HuH-7.5 (cell line): Measurements from ENCODE around the gene DDX28.
"Not testable (repeated sequence)": the region's sequence is repeated elsewhere in the genome, so short reads cannot be mapped to it uniquely, and the experiment has no call there.

Source experiments
- DNase-seq: peaks from one replicate; pipeline ENCODE4 v3.0.0; 2011; ENCODE audit warnings: low spot score

The DDX28 gene

DNA sequence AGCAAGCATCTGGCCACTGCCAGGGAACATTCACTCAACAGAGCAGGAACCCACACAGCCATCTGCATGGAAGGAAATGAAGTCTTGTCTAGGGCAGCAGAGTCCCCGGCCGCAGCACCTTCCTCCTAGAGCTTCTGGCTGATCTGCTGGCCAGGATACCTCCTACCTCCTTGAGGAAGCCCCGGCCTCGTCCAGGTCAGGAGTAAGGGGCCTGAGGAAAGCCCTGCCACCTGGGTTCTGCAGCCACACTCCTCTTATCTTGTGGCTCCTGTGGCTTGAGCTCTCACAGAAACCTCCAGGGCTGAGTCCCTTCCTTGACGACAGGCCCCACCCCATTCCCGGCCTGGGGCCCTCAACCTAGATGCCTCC, 29.0 kb downstream of the DDX28 start:
- not testable (repeated sequence) for DNase-seq

DNA sequence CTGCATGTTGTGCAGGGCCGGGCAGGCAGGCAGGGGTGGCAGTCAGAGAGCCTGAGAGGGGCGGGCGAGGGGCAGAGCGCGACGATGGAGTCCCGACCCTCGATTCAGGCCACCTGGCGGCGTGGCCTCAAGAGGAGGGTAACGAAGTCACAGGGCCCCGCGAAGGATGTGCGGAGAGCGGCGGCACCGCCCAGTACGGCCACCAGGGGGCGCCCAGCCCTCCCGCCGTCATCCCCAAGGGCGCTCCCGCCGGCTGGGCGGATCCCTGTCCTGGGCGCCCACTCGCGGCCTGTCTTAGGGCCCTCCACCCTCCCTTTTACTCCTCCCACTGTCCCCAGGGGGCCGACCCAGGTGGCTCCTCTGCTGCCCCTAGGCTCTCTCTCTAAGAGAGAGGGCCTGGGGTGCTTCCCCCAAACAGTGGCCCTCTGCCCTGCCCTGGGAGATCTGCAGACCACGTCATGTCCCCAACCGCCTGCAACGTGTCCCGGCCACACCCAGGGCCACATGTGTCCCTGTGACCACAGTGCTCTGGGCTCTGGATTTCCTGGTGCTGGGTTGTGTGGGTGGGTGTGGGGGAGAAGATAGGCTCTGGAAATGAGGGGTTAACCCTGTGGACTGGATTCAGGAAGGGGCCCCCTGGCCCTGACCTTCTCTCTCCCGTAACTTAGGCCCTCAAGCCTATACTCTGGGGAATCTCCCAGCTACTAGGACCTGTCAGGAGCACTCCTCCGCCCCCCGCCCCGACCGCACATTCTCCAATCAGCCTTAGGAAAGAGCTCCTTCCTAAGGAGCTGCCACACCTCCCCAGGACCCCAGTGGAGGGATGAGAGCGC, 29.6 kb downstream of the DDX28 start:
- peak; percentile 90 for DNase-seq

DNA sequence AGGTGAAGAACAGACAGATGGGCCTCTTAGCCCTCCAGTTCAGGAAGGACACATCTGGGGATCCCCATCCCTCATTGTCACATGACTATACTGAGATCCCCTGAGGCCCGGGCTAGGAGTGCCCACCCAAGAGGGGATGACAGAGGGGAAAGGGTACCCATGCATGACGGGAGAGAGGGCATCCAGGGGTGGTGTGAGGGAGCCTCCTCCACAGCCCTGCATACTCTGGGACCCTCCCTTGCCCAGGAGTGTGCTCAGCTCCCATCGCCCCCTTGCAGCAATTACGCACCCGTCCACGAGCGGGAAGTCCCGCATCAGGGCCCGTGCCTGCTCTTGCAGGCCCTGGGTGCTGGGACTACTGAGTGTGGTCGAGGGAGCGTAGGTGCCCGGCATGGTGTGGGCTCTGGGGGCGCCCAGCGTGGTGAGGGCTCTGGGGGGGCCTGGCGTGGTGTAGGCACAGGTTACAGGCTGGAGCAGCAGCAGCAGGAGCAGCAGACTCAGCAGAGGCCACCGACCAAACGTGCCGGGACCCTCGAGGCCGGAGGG, 30.3 kb downstream of the DDX28 start:
- no peak for DNase-seq

DNA sequence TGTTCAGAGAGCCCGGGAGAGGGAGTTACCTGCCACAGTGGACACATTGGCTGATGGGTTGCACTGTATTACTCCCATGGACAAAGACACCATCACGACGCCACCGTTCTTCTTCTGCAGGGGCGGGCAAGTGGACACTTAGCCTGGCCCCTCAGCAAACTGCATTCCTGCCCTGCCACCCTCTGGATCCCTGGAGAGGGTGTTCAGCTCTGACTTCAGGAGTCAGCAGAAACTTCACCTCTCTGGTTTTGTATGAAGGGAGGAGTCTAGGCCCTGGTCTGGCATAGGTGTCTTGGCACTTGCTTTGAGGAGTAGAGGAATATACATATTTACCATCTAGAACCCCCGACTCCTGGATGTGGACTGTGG, 33.0 kb downstream of the DDX28 start:
- no peak for DNase-seq

DNA sequence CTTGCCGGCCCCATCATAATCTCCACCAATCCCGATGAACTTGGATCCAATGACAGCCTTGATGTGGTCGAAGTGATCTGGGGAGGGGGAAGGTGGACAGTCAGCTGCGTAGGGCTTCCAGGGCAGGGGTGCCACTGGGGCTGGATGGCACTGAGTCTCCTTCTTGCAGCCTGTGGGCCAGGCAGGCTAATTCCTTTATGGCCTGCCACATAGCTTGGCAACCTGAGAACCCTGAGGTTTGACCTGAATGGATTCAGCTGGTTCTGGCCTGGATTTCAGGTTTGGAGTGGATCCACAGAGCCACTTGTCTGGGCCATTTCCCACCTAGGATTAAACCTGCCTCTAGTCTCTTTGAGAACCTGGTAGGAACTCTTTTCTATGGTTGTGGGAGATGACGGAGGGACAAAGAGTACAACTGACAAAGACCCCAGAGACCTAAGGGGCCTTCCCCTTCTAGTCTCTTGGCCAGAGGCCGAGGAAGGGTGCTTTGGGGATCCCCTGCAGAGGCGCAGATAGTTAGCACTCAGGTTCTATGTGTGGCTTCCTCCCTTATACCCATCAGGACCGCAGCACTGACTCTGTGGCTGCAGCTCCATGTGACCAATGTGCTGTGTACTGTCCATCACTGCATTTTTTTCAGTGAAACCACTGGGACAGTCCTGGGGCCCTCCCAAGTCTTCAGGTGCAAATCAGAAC, 33.6 kb downstream of the DDX28 start:
- no peak for DNase-seq

DNA sequence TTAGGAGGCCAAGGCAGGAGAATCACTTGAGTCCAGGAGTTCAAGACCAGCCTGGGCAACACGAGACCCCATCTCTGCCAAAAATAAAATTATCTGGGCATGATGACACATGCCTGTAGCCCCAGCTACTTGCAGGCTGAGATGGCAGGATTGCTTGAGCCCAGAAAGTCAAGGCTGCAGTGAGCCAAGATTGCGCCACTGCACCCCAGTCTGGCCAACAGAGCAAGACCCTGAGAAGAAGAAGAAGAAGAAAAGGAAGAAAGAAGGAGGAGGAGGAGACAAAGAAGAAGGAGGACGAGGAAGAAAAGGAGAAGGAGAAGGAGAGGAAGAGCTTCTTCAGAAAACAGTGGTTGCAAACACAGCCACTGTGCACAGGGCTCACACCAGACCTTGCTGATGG, 34.4 kb downstream of the DDX28 start:
- no peak for DNase-seq

DNA sequence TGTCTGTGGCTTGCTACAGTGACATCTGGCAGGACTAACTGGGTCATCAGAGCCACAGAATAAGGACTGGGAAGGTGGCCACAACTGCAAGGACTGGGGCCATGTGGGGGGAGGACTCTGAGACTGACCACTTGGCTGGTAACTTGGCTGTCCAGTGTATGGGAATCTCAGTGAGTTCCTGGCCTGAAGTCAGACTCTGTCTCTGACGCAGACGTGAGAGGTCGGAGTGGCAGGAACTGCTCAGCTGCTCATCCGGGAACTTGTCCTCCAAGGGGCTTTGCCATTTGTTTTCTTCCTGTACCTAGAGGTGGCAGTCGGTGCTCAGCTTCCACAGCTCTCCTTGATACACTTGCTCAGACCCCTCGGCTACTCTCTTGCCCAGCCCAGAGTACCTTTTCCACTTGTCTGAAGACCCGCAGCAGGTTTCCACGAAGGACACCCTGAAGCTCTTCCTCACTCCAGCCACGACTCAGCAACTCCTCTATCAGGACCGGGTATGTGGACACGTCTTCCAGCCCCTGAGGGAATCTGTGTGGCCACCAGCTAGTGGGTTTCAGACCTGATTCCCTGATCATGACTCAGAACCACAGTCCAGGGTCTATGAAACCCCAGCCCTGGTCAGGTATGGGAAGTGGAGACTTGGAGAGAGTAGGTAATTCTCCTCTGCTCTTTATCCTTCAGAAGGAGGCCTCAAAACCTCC, 35.4 kb downstream of the DDX28 start:
- no peak for DNase-seq

DNA sequence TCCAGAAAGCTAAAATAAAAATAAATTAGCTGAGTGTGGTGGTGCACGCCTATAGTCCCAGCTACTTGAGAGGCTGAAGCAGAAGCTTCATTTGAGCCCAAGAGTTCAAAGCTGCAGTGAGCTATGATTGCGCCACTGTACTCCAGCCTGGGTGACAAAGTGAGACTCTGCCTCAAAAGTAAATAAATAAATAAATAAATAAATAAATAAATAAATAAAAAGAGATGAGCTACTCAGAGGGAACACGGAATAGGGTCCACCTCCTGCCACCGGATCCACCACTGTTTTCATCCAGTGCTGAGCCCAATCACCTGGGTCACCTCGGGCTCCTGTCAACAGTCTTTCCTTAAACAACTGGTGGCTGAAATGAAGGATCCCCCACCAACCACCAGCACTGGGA, 36.1 kb downstream of the DDX28 start:
- DNase-seq, result no peak

DNA sequence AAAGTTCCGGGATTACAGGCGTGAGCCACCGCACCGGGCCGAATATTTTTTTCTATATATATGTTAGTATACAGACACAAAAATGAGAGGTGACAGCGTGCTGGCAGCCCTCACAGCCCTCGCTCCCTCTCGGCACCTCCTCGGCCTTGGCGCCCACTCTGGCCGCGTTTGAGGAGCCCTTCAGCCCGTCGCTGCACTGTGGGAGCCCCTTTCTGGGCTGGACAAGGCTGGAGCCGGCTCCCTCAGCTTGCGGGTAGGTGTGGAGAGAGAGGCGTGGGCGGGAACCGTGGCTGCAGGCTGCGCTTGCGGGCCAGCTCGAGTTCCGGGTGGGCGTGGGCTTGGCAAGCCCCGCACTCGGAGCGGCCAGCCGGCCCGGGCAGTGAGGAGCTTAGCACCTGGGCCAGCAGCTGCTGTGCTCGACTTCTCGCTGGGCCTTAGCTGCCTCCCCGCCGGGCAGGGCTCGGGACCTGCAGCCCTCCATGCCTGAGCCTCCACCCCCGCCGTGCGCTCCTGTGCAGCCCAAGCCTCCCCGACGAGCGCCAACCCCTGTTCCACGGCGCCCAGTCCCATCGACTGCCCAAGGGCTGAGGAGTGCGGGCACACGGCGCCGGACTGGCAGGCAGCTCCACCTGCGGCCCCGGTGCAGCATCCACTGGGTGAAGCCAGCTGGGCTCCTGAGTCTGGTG, 40.9 kb downstream of the DDX28 start:
- no peak for DNase-seq

DNA sequence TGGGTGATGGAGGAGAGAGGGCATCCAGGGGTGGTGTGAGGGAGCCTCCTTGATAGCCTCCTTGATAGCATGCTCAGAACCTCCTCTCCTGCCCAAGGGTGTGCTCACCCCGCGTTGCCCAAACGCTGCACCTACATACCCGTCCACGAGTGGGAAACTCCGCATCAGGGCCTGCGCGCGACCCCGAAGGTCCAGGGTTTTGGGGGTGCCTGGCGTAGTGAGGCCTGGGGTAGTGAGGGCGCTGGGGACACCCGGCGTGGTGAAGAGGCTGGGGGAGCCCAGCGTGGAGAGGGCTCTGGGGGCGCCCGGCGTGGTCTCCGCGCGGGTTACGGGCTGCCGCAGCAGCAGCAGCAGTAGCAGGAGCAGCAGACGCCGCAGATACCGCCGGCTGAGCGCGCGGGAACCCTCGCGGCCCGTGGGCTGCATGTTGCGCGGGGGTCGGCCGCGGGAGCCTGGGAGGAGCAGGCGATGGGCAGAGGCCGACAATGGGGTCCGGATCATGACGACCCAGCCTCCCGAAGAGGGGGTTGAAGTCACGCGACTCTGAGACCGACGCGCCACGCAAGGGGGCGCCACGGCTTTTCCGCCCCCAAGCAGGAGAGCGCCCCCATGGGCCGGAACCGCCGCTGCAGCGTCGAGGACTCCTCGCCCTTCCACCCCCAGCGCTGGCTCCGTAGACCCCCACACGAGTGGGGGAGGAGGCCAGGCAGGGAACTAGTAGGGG, 42.9 kb downstream of the DDX28 start, which contains the start of gene DPEP3:
Gene DPEP3, minus strand, starts transcription at position 545 of the 724 bp plus-strand sequence. Its CDS starts 119 bp downstream, at position 426.
- DNase-seq, result no peak

DNA sequence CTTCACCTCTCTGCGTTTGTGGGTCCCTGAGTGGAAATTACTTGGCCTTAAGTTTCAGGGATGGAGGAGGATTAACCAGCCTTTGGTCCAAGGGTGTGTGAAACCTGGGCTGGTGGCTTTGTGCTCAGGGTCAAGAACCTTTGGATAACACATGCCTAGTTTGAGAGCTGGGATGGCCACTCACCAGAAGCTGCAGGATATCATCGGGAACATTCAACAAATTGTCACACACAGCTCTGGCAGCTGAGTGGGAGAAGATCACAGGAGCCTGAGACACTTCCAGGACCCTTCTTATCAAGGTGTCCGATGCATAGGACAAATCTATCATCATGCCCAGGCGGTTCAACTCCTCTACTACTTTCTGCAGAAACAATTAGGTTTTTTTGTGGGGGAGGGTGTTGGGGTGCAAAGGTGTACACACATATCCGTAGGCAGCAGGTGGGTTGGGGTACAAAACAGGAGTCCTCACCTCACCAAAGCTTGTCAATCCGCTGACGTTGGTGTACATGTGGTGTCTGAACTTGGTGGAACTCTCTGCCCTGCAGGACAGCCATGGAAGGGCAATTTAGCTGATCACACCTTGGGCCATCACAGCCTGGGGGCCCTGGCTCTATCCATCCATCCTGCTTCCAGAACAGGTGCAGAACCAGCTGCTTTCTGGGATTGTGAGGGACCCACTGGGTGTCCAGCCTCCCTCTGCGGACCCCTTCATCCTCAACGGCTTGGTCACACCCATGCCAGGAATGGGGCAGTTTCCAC, 45.4 kb downstream of the DDX28 start:
- DNase-seq, result no peak

DNA sequence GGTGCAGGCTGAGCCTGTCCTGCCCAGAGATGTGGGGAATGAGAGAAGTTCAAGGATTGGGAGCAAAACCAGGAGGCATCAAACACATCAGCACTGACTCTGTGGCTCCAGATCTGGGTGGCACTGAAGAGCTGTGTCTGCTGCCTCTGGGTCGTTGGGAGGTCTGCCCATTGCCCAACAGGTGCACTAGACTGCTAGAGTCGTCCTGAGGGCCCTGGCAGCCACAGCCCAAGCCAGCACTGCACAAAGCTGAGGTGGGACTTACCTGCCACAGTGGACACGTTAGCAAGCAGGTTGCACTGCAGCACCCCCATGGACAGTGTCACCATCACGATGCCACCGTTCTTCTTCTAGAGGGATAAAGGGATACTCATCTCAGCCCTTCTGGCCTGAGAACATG, 46.0 kb downstream of the DDX28 start:
- DNase-seq, result no peak

DNA sequence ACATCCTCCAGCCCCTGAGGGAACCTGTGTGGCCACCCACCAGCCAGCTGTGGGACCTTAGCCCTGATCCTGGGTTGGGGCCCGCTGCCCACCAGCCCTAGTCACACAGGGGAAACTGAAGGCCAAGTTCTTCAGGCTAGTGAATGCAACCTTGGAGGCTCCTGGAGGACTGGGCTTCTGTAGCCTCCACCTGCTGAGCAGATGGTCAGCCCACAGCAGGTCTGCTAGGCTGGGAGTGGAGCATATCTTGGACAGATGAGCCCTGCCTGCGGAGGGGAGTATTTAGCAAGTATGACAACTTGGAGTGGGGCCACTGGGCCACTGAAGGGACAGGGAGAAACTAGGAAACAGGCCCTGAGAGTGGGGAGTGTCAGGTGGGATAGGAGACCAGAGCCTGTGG, 46.8 kb downstream of the DDX28 start:
- no peak for DNase-seq

DNA sequence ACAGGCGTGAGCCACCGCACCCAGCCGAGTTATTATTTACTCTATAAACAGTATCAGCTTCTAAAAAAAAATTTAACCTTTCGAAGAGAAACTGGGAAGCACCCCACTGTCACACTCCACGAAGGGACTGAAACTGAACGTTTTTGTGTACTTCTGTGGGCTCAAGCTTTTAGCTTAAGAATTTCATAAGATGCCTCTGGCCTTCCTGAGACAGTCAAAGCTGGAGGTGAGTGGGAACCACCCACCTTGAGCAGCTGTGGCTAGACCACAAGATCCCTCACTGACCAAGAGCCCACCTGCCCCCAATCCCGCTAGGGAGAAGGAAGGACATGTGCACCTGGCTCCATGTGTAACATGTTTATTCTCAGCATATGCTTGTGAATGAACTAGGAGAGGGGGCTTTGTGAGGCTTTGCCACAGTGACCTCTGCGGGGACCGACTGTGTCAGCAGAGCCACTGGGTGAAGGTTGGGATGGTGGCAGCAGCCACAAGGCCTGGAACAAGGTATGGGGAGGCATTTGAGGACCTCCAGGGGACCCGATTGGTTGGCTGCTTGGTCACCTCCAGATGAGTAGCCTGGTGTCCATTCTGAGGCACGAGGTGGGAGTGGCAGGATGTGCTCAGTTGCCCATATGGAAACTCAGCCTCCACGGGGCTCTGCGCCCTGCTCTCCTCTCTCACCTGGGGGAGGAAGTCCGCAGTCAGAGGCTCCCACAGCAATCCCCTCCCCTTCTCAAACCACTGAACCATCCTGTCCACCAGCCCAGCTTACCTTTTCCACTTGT, 47.5 kb downstream of the DDX28 start:
- DNase-seq, result no peak

DNA sequence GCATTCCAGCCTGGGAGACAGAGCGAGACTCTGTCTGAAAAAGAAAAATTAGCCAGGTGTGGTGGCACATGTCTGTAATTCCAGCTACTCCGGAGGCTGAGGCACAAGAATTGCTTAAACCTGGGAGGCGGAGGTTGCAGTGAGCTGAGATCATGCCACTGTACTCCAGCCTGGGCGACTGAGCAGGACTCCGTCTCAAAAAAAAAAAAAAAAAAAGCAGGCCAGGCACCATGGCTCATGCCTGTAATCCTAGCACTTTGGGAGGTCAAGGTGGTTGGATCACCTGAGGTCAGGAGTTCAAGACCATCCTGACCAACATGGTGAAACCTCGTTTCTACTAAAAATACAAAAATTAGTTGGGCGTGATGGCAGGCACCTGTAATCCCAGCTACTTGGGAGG, 50.7 kb downstream of the DDX28 start:
- DNase-seq, result not testable (repeated sequence)

DNA sequence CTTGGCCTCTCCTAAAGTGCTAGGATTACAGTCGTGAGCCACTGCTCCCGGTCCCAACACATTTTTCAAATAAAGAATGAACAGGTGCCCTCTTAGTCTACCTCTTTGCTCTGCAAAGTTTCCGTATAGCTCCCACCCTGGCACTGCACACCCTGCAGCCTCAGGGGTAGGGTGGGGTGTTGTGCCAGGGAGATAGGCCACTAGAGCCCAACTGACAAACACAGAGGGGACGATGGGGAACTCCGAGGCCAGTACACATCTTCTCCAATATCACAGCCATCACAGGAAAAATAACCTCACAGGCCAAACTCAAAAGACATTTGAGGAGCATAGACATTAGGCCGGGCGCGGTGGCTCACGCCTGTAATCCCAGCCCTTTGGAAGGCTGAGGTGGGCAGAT, 51.9 kb downstream of the DDX28 start:
- no peak for DNase-seq
